Activated T-cell treated with anti-CD3 and anti-CD28 coated beads, Interleukin-2, amount 50 U/mL, for 4 hours (primary cell): Measurements from ENCODE around the gene HSD11B1. TPM values are rescaled to one million over a fixed set of nuclear protein-coding genes. Genes with fewer than 3 reads are reported as not detected.

ENCODE experiments used
- ATAC-seq, 2 donors: fragments of 200-7000 bp; cut with Tn5 transposase; one replicate each; pipeline ENCODE4 v1.10.0; 2021
- DNase-seq: peaks from one replicate; pipeline ENCODE4 v3.0.0-alpha.2; 2020
- H3K27me3 Mint-ChIP-seq: one replicate; pipeline ENCODE4 v1.8.0; 2021; ENCODE audit warnings: low read depth, mixed read lengths
- H3K36me3 Mint-ChIP-seq: one replicate; pipeline ENCODE4 v1.8.0; 2022; ENCODE audit warnings: mixed read lengths; ENCODE audit not compliant: insufficient read depth
- H3K4me1 Mint-ChIP-seq: one replicate; pipeline ENCODE4 v1.8.0; 2021; ENCODE audit warnings: low read depth, mixed read lengths
- H3K4me3 Mint-ChIP-seq: one replicate; pipeline ENCODE4 v1.8.0; 2021; ENCODE audit warnings: mild to moderate bottlenecking, moderate library complexity, mixed read lengths
- H3K9me3 Mint-ChIP-seq: one replicate; pipeline ENCODE4 v1.8.0; 2021; ENCODE audit warnings: mixed read lengths
- total RNA-seq, 3 donors: library from RNA; stranded (reverse); gene quantifications; one replicate each; pipeline ENCODE4 v1.2.1, GENCODE V29; 2021

Gene HSD11B1
- total RNA-seq, 3 donors from 2014 or later = 2.6 to 8.7 (median 2.7) TPM

DNA sequence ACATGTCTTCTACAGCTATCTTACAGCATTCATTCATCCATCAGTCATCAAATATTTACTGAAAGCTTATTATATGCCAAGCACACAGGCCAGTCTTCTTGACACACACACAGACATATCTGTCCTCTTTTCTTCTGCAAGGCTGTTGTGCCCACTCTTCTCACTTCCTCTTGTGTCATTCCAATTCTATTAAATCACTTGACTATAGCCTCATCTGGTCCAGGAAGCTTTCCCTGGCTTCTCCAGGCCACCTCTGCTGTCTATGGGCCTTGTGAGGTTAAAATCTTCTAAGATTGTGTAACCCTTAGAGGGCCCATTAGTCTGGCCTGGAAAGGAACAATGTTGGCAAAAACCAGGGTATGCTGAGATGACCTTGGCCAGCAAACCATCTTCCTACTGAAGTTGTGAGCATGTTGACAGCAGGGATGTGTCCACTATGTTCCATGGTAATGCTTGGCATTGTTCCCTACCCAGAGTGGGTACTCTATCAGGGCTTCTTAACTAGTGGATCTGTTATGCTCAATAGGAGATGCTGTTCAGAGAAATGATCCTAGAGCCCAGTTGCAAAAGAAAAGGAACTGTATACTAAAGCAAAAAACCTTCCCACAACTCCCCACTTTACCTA, 56.5 kb downstream of the HSD11B1 start:
- Mint-ChIP-seq H3K27me3 (no peaks in the 10 kb centered on the region), H3K4me3 (peak overlapping the region; percentile 6), H3K9me3 (no peaks in the 10 kb centered on the region), H3K4me1 (peaks cover 85% of the 10 kb centered on the region), H3K36me3 (peaks cover 56% of the 10 kb centered on the region)
- no peak for DNase-seq
- ATAC-seq = no peak

DNA sequence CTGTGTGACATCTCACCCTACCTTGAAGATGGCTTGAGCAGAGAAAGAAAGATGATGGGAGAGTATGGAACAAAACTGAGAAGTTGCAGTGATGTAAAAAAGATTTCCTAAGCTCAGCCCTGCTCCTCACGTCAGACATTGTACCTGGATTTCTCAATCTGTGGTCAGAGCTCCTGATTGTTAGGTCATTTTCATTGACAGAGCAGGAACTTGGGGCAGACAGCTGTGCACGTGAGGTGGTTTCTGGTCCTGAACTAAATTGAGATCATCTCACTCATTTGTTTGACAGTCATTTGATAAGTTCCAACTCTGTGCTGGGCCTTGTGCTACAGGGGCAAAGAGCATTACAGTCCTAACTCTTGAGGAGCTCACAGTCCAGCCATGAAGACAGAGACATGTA, 61.4 kb downstream of the HSD11B1 start:
- H3K27me3 Mint-ChIP-seq = no peaks in the 10 kb centered on the region
- H3K36me3 Mint-ChIP-seq = peaks cover 38% of the 10 kb centered on the region
- H3K4me3 Mint-ChIP-seq = peak overlapping the region; percentile 36
- no peak for DNase-seq
- no peak for ATAC-seq
- peaks cover 76% of the 10 kb centered on the region for H3K4me1 Mint-ChIP-seq
- H3K9me3 Mint-ChIP-seq = no peaks in the 10 kb centered on the region

DNA sequence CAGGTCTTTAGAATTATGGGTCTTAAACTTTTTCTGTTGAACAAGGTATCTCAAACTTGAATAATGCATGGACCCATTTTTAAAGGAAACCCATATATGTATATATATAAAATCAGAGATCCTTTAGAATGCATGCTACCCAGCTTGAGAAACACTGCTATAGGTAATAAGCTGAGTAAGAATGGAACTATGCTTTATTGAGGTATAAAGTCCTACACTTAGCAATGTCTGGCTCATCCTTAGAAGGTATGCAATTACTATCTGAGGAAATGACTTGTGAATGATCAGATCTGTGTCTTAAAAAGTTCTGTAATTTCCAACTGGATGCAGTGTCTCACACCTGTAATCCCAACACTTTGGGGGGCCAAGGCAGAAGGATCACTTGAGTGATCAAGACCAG, 62.5 kb downstream of the HSD11B1 start:
- Mint-ChIP-seq H3K27me3 (no peaks in the 10 kb centered on the region), H3K4me1 (peaks cover 65% of the 10 kb centered on the region), H3K4me3 (no peak overlapping the region), H3K9me3 (no peaks in the 10 kb centered on the region), H3K36me3 (peaks cover 33% of the 10 kb centered on the region)
- ATAC-seq (no peak), DNase-seq (no peak)

DNA sequence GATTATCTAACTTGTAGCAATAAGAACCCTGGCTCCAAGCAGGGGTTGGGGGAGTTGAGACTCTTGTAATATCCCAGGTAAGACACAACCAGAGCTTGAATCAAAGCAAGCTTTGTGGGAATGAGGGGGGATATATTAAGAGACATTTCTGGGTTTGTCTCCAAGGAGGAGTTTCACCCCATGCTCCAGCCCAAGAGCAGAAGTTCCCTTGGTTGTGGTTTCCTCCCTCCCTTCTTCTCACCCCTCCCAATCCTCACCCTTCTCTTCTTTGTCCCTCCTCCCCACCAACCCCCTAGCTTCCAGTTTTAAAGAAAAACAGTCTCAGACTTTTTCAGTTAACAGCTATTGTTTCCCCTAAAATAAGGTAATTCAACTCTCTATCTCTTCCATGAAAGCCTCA, 63.1 kb downstream of the HSD11B1 start:
- Mint-ChIP-seq H3K4me3 (no peak overlapping the region), H3K27me3 (no peaks in the 10 kb centered on the region), H3K9me3 (no peaks in the 10 kb centered on the region), H3K4me1 (peaks cover 59% of the 10 kb centered on the region), H3K36me3 (peaks cover 32% of the 10 kb centered on the region)
- ATAC-seq (no peak), DNase-seq (no peak)

DNA sequence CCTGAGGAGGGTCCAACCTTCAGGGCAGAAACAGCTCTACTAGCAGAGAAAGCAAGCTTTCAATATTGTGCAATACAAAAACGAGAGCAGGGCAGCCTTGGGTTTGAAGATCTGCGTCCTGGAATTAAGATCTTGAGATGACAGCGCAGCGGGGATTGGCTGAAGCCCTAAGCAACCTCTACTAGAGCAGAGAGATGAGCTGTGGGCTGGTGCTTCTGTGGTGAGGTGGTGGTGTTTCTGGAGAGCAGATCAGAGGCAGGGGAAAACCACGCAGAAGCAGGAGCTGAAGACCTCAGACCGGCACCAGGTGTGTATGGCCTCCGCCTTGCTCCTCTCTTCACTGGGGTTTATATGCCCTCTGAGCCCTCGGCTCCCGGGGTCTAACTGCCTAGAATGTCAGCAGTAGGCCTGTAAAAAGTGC, 63.7 kb downstream of the HSD11B1 start:
- ATAC-seq (peak; percentile 87 to 89), DNase-seq (peak; percentile 71)
- peaks cover 30% of the 10 kb centered on the region for H3K36me3 Mint-ChIP-seq
- no peak overlapping the region for H3K4me3 Mint-ChIP-seq
- no peaks in the 10 kb centered on the region for H3K9me3 Mint-ChIP-seq
- H3K4me1 Mint-ChIP-seq = peaks cover 53% of the 10 kb centered on the region
- H3K27me3 Mint-ChIP-seq = no peaks in the 10 kb centered on the region

DNA sequence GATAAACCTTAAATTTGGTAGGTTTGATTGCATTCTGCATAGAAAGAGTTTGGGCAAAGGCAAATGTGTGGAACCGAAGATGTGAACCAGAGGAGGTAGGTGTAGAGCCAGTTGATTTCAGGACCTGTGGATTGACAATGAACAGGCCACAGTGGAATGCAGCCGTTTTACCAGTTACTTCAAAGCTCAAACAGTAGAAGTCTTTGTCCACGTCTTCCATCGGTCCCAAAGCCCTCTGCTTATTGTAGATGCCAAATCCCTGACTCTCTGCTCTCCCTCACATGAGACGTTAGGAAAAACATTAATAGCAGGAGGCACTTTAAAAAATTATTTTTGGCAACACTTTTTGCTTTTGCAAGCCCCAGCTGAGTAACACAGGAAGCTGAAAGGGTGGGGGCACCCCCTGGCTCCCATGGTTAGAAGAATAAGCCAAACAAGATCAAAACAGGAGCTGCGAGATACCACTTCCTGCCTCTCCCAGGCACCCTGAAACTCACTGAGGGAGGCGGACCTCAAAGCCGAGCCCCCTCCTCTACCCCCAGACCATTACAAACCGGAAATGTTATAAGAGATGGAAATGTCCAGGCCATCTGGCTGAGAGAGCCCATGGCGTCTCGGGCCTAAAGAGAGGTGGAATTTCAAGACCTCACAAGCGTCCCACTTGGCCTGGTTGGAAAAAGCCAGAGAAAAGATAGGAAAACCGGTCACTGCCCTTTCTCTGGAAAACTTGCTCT, 64.7 kb downstream of the HSD11B1 start:
- no peaks in the 10 kb centered on the region for H3K27me3 Mint-ChIP-seq
- no peak overlapping the region for H3K4me3 Mint-ChIP-seq
- peak; percentile 72 to 75 for ATAC-seq
- H3K9me3 Mint-ChIP-seq = no peaks in the 10 kb centered on the region
- DNase-seq = peak; percentile 61
- H3K36me3 Mint-ChIP-seq = peaks cover 26% of the 10 kb centered on the region
- H3K4me1 Mint-ChIP-seq = peaks cover 45% of the 10 kb centered on the region

DNA sequence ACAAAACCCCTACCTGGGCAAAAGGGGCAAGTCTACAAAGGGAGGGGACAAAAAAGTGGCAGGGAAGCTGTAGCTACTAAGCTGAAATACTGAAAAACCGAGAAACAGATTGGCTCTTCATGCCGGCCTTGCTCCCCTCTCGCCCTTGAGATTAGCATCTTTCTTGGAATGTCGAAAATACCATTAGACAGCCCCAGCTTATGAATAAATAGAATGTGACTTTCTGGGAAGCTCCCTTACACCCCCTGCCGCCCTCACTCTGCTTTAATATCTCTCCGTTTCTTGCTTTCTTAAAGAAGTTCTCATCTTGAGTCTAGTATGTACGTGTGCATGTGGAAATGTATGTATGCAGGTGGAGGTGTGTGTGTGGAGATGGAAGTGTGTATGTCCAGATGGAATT, 65.3 kb downstream of the HSD11B1 start:
- ATAC-seq (no peak), DNase-seq (no peak)
- Mint-ChIP-seq H3K4me1 (peaks cover 43% of the 10 kb centered on the region), H3K4me3 (no peak overlapping the region), H3K9me3 (no peaks in the 10 kb centered on the region), H3K36me3 (peaks cover 31% of the 10 kb centered on the region), H3K27me3 (no peaks in the 10 kb centered on the region)

DNA sequence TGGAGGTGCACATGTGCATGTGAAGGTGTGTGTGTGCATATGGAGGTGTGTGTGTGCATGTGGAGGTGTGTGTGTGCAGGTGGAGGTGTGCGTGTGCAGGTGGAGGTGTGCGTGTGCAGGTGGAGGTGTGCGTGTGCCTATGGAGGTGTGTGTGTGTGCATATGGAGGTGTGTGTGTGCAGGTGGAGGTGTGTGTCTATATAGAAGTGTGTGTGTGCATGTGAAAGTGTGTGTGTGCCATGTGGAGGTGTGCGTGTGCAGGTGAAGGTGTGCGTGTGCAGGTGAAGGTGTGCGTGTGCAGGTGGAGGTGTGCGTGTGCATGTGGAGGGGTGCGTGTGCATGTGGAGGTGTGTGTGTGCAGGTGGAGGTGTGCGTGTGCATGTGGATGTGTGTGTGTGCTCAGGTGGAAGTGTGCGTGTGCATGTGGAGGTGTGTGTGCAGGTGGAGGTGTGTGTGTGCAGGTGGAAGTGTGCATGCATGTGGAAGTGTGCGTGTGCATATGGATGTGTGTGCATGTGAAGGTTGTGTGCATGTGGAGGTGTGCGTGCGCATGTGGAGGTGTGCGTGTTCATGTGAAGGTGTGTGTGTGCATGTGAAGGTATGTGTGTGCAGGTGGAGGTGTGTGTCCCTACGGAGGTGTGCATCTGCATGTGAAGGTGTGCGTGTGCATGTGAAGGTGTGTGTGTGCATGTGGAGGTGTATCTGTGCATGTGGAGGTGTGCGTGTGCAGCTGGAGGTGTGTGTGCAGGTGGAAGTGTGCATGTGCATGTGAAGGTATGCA, 66.2 kb downstream of the HSD11B1 start:
- H3K36me3 Mint-ChIP-seq = peaks cover 33% of the 10 kb centered on the region
- no peaks in the 10 kb centered on the region for H3K27me3 Mint-ChIP-seq
- H3K4me1 Mint-ChIP-seq = peaks cover 38% of the 10 kb centered on the region
- no peaks in the 10 kb centered on the region for H3K9me3 Mint-ChIP-seq
- ATAC-seq (no peak), DNase-seq (no peak)
- H3K4me3 Mint-ChIP-seq = no peak overlapping the region

DNA sequence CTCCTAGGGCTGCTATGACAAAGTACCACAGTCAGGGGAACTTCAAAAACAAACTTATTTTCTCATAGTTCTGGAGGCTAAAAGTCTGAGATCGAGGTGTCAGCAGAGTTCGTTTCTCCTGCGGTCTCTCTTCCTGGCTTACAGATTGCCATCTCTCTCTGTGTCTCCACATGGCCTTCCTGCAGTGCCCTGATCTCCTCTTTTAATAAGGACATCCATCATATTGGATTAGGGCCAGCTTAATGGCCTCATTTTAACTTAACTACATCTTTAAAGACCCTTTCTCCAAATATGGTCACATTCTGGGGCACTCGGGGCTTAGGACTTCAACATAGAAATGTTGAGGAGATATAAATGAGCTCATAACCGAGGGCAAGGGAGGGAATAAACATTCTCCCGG, 67.5 kb downstream of the HSD11B1 start:
- no peak for DNase-seq
- Mint-ChIP-seq H3K9me3 (no peaks in the 10 kb centered on the region), H3K36me3 (peaks cover 38% of the 10 kb centered on the region), H3K4me1 (peaks cover 29% of the 10 kb centered on the region), H3K27me3 (no peaks in the 10 kb centered on the region), H3K4me3 (no peak overlapping the region)
- no peak for ATAC-seq

DNA sequence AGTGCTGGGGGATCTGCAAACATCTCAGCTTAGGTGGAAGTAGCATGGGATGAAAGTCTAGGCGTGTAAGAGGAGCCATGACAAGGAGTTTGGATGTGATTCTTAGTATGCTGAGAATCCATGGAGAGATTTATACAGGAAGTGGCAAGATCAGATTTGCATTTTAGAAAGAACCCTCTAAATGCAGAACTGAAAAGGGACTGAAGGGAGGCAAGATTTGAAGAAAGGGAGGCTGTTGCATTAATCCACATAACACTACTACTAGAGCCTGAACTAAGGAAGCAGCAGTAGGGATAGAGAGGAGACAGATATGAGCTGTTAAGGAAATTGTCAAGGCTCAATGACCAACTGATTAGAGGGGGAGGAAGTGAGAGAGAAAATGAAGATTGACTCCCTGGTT, 69.9 kb downstream of the HSD11B1 start:
- DNase-seq (no peak), ATAC-seq (no peak)
- Mint-ChIP-seq H3K4me3 (no peak overlapping the region), H3K36me3 (peaks cover 55% of the 10 kb centered on the region), H3K27me3 (no peaks in the 10 kb centered on the region), H3K4me1 (peaks cover 7% of the 10 kb centered on the region), H3K9me3 (no peaks in the 10 kb centered on the region)

DNA sequence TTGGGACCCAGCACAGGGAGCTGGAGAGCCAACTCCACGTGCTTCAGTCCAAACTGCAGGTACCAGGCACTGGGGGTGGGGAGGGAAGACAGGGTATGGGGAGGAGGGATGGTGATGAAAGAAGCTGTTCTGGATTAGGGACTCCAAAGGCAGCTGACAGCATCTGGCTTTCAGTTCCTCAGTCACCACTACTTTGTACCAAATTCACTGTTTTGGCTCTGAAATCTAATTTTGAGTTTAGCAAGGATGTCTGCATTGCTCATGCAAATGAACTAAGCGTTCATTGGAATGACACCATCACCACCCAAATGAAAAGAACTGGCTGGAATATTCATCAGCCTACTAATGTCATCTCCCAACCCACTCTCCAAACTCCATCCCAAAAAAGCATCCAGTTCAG, 71.0 kb downstream of the HSD11B1 start:
- H3K27me3 Mint-ChIP-seq = no peaks in the 10 kb centered on the region
- ATAC-seq (no peak), DNase-seq (no peak)
- peaks cover 7% of the 10 kb centered on the region for H3K4me1 Mint-ChIP-seq
- no peak overlapping the region for H3K4me3 Mint-ChIP-seq
- no peaks in the 10 kb centered on the region for H3K9me3 Mint-ChIP-seq
- peaks cover 60% of the 10 kb centered on the region for H3K36me3 Mint-ChIP-seq

DNA sequence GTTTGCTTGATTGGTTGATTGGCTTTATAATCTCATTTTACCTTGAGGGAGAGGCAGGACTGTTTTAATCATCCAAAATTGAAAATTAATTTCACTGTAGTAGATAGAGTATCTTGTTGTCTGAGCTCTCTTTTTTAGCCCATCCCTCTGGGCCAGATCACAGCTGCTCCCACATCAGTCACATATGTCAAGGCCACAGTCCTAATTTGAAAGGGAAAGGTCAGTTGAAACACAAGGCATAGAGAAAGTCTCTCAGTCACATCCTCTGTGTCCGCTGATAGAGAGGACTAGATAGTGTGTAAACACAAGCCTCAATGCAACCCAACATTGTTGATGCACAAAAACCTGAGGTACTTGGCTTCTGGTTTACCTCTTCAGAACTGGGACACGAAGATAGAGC, 72.9 kb downstream of the HSD11B1 start:
- no peak overlapping the region for H3K4me3 Mint-ChIP-seq
- ATAC-seq (no peak), DNase-seq (no peak)
- no peaks in the 10 kb centered on the region for H3K27me3 Mint-ChIP-seq
- H3K4me1 Mint-ChIP-seq = peaks cover 10% of the 10 kb centered on the region
- peaks cover 66% of the 10 kb centered on the region for H3K36me3 Mint-ChIP-seq
- no peaks in the 10 kb centered on the region for H3K9me3 Mint-ChIP-seq

DNA sequence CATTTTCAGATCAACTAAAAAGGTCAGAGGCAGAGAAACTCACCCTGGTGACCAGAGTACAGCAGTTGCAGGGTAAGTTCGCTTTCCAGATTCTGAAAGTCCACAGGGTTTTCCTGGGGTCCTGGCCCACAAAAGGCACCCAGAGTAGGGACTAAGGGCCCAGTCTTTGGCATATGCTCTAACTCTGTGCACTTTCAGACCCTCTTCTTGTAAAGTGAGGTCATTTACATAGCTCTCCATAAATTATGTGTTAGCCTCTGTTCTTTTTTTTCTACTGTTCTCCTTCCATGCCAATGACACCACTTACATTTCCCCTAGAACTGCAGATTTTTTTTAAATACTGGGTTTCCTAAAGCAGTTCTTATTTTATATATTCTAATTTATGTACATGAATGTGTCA, 73.5 kb downstream of the HSD11B1 start:
- Mint-ChIP-seq H3K4me1 (peaks cover 13% of the 10 kb centered on the region), H3K27me3 (no peaks in the 10 kb centered on the region), H3K4me3 (no peak overlapping the region), H3K36me3 (peaks cover 64% of the 10 kb centered on the region), H3K9me3 (no peaks in the 10 kb centered on the region)
- DNase-seq (no peak), ATAC-seq (no peak)

DNA sequence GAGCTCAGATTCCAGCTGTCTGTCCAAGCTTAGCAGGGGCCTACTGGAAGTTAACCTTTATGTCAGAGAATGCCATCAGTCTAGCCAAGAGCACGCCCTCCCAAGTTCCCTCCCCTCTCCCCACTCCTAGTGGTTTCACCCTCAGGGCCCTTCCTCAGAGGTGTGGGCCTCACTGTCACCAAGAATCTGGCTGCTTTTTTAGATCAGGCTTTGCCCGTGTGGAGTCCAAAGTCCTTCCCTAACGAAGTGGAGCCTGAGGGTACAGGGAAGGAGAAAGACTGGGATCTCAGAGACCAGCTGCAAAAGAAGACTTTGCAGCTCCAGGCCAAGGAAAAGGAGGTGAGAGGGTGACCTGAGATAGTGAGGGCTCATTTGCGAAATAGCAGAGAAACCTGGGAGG, 75.6 kb downstream of the HSD11B1 start:
- H3K4me1 Mint-ChIP-seq = peaks cover 32% of the 10 kb centered on the region
- peaks cover 49% of the 10 kb centered on the region for H3K36me3 Mint-ChIP-seq
- no peak overlapping the region for H3K4me3 Mint-ChIP-seq
- no peaks in the 10 kb centered on the region for H3K9me3 Mint-ChIP-seq
- ATAC-seq = no peak
- DNase-seq = no peak
- H3K27me3 Mint-ChIP-seq = no peaks in the 10 kb centered on the region

DNA sequence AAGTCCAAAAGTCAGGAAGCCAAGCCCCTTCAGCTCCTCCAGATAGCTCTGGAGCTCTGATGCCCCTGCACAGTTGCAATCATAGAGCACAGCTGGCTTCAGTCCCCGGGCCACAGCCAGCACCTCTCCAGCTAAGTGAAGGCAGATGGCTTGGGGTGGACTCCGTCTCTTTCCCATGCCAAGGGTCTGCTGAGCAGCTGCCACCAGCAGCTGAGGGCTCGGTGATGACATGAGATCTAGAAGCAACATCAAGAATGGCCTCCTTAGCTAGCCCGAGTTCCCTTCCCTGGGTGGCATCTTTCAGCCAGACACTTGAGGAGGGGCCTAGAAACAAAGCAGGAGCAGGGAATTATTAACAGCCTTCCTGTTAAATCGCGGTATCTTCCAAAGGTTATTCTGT, 78.7 kb downstream of the HSD11B1 start:
- DNase-seq (no peak), ATAC-seq (no peak)
- Mint-ChIP-seq H3K9me3 (no peaks in the 10 kb centered on the region), H3K27me3 (peaks cover 7% of the 10 kb centered on the region), H3K4me1 (peaks cover 29% of the 10 kb centered on the region), H3K36me3 (peaks cover 25% of the 10 kb centered on the region), H3K4me3 (peak overlapping the region; percentile 96)
